Dermis microvascular lymphatic vessel endothelial cell (primary cell): Measurements from ENCODE around the gene PRKCQ. TPM values are rescaled to one million over a fixed set of nuclear protein-coding genes. Genes with fewer than 3 reads are reported as not detected.

Source experiments
- DNase-seq, 2 donors: peaks; one replicate each; pipeline versions ENCODE4 v3.0.0 to v3.0.0-alpha.2; 2010; ENCODE audit warnings: low read depth in 2 of 2
- total RNA-seq: library from RNA; depleted of rRNA; stranded (reverse); fragments of >200 nt; gene quantifications from 2 replicates; pipeline ENCODE4 v1.2.1, GENCODE V29; 2014

Gene PRKCQ
- total RNA-seq, 1 donor from 2014 or later = 0.39 TPM

DNA sequence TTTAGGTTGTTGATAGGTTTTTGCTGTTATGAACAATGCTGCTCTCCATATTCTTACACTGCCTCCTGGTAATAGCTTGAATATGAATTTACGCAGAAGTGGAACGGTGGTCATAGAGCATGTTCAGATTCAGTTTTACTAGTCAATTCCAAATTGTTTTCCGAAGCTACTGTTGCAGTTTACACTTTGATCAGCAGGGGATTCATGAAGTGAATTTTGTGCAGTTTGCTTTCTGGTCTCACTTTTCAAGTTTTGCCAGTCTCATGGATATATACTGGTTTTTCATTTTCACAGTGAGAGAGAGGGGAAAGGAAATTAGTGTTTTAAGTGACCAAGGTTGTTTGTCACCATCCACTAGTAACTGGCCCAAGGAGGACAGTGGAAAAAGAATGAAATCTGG lies 171.3 kb downstream of the PRKCQ start:
- DNase-seq = no peak

DNA sequence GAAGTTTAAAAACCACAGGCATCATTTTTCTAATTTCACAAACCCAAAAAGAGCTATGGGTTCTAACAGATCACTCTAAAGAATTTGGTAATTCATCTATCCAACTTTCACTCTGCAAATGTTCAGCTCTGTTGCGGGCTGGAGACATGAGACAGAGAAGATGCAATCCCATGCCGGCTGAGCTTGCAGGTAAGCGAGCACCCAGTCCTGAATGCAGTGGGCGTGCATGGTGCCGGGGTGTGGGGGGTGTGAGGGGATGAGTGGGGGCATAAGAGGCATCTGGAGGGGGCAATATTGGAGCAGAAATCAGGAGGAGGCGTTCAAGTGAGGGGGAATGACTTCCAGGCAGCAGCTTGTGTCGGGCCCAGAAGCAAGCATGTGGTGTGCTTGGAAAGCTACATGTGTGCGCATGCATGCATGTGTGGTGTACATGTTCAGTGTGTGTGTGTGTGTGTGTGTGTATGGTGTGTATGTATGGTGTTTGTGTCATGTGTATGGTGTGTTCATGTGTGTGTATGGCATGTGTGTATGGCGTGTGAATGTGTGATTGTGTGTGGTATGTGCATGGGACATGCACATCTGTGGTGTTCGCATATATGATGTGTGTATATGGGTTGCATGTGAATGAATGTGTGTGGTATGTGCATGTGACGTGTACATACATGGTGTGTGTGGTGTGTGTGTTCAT lies 172.9 kb downstream of the PRKCQ start:
- DNase-seq = no peak

DNA sequence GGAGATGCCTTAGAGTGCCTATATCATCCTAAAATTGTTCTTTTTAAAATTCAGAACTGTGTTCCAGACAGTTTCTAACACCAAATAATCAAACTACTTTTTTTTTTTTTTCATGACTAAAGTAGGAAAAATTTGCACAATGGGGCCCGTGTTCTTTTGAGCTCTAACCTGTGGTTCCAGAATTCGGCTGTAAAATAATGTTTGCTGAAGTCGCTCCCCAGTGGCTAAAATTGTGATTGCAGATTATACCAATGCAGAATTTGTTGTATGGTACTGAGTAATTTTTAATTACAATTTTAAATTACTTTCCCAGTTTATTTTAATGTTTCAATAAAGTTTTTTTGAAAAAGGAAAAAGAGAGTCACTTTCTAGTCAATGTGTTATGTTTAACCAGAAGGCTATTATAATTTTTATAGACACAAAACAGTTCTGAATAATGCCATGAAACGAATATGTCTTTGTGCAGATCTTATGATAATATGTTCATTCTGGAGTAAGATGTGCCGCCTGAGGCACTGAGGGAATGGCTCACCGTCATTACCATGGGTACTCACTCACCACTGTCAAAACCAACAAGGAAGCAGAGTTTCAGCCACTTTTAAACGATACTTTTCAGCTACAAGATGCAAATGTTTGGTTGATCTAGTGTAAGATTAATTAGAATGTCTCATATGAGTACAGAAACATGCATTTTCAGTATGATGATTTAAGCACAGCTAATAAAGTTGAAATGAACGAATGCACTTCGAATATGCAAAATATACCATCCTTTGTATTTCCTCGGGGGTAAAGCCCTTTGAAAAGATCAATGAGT lies 173.6 kb downstream of the PRKCQ start:
- peak in 1 of 2 donors; percentile 26 for DNase-seq

DNA sequence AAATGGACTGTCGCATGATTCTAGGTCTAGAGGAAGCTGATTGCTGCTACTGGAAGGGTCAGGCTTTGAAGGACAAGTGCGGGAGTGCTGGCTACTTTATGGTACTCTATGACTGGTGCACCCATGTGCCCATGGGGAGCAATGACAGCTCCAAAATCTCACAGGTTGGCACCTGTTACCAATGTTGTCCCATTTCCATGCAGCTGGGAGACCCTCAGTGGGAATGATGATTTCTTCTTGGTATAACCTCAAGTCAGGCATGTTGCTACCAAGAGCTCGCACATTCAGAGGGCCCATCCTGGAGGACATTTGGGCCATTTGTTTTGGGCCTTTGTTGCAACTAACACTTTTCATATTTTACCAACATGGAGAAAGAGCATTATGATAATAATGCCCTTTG lies 174.4 kb downstream of the PRKCQ start:
- DNase-seq = no peak

DNA sequence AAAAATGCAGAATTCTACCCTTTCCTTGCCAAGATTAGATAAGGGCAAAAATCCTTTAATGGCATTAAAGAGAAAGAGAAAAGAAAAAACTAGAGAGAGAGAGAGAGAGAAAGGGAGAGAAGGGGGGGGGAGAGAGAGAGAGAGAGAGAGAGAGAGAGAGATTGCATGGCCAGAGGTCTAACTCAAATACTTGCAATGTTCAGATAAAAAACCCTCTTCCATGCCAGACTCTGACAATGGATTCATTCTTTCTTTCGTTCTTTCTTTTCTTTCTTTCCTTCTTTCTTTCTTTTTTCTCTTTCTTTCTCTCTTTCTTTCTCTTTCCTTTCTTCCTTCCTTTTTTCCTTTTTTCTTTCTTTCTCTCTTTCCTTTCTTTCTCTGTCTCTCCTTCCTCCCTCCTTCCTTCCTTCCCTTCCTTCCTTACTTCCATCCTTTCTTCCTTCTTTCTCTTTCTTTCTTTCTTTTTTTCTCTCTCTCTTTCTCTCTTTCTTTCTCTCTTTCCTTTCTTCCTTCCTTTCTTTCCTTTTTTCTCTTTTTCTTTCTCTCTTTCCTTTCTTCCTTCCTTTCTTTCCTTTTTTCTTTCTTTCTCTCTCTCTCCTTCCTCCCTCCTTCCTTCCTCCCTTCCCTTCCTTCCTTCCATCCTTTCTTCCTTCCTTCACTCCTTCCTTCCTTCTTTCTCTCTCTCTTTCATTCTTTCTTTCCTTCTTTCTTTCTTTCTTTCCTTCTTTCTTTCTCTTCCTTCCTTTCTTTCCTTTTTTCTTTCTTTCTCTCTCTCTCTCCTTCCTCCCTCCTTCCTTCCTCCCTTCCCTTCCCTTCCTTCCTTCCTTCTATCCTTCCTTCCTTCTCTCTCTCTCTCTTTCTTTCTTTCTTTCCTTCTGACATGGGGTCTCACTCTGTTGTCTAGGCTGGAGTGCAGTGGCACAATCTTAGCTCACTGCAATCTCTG lies 175.7 kb downstream of the PRKCQ start:
- no peak for DNase-seq

DNA sequence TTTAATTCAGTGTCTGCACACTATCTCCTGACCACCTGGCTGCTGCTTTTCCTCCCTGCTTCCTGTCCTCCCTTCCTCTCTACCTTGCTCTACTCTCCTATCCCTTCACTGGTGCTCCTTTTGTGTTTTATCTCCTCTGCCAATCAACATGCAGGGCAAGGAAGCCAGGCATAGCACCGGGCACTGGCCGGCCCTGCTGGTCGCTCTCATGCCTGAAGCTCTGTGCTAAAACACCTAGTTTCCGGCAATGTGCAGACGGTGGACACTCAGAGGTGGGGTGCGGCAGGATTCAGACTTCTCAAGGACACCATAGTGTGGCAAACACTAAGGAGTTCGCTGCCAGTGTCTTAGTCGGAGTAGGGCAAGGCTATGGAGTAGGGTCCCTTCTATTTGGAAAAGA lies 177.1 kb downstream of the PRKCQ start:
- no peak for DNase-seq

DNA sequence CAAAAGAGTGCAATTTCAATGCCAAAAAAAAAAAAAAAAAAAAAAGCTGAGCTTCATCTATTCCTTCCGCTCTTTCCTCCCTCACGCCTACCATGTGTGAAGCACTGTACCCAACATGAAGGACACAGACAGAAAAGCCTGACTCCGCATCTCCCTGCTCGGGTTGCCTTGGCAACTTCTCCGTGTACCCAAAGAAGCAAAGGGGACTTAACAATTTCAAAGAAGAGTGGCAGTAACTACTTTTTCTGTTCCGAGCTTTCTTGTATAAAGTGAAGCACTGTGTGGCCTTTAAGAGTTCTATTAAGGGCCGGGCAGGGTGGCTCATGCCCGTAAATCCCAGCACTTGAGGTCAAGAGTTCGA lies 177.7 kb downstream of the PRKCQ start:
- DNase-seq = no peak

DNA sequence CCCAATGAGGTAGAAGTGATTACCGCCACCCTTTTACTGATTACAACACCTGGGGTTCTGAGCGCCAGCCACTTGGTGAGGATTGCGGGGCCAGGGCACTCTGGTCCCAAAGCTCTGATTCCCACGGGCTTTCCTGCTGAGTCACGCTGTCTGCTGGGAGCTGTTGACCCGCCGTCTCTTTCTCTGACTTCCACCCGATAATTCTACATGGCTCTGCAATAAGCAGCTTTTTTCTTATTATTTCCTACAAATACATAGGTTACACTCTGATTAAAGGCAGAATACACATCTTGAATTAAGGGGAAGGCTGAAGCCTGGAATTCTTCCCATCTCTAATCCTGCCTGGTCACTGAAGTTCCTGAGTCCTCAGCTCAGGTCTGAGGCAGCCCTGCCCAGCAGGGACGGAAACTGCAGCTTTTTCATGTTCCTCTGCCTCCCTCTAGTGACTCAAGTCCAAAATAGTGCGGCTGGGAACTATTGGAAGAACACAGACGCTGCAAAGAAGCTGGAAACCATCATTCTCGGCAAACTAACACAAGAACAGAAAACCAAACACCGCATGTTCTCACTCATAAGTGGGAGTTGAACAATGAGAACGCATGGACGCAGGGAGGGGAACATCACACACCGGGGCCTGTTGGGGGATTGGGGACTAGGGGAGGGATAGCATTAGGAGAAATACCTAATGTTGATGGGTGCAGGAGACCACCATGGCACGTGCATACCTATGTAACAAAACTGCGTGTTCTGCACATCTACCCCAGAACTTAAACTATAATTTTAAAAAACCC lies 178.3 kb downstream of the PRKCQ start:
- peak; percentile 85 to 90 for DNase-seq

DNA sequence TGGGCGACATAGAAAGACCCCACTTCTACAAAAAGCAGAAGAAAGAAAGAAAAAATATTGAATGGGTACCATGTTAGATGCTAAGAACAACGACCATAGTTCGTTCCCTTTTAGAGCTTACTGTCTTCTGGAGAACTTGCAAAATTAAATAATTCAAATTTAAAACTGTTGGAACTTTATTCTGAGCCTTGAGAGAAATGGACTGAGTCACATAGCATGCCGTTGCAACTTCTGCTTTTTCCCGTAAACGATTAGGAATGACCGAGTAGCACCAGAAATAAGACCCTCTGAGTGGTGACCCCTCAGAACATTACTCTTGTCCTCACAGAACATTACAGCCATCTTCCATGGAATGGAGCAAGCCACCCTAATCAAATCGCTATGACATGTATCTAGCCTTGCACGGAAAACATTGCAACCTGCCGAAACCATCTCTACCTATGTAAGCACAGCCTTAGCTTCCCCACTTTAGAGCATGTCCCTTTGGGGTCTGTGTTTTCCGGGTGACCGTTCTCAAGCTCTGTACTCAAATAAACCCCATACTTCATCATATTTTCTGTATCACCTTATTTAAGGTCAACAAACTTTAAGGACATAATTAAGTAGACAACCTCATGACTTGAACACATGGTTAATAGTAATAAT lies 179.1 kb downstream of the PRKCQ start:
- no peak for DNase-seq

DNA sequence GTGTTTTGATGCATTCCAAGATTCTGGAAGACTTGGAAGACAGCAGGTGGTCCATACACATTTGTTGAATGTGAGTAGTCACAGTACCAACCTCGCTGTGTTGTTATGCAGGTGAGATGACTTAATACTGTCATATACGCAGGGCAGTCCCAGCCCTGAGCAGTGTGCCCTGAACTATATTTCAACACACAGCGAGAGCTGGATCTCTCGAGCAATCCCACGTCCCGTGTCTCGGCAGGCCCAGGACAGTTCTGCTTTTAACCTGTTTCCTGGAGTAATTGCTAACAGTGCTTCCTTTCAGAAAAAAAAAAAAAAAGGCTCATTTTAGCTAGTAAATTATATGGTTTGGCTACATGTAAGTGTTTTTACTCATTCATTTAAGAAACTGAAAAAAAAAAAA lies 179.7 kb downstream of the PRKCQ start:
- no peak for DNase-seq

DNA sequence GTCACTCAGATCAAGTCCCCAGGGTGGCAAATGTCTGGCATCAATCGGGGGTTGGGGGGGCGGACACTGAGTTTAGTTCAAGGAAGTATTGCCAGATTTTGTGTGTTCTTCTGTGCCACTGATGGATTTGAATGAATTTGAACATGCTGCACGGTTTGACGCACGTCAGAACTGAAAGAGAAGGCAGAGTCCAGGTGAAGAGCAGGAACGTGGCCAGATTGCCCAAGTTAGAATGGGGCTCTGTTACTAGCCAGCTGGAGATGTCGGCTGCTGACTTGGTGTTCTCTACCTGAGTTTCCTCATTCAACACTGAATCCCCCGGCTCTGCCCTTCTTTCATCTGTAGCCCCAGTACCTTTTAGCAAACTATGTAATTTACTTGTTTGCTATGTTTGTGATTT lies 180.2 kb downstream of the PRKCQ start:
- no peak for DNase-seq

DNA sequence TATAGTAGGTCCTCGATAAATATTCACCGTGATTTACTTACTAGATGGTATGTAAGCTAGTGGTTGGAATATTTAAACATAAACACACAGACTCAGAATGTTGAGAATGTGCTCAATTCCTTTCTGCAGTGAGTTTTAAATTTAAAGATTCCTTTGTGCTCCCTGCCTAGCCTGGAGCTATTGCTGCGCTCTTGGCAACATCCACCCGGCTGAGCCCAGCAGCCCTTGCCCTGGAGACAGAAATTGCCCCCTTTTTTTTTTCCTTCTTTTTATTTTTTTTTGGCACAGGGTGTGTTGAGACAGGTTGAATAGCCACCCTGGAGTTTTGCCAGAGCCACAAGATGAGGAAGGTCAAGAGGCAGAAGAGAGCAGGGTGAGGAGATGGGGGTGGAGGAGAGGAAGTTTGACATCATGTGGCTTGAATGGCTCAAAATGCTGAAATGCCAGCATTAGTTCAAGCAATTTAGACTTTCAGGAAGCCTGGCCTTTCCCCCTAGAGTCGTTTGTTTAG lies 180.8 kb downstream of the PRKCQ start:
- peak in 1 of 2 donors; percentile 12 for DNase-seq

DNA sequence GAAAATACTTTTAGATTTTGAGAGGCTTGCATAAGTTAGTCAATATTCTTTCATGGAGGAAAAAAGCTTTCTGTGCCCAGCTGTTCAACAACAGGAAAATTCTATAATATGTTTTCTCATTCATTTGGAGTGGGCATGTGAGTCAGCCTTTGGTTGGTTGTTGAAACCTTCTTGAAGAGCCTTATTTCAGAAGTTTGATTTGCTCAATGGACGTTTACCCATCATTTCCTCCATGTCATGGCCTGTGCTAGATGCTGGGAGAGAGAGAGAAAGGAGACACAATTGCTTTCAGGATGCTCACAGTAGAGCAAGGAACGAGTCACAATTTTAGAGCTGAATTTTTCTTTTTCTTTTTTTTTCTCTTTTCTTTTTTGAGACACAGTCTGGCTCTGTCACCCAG lies 181.7 kb downstream of the PRKCQ start:
- DNase-seq = no peak

DNA sequence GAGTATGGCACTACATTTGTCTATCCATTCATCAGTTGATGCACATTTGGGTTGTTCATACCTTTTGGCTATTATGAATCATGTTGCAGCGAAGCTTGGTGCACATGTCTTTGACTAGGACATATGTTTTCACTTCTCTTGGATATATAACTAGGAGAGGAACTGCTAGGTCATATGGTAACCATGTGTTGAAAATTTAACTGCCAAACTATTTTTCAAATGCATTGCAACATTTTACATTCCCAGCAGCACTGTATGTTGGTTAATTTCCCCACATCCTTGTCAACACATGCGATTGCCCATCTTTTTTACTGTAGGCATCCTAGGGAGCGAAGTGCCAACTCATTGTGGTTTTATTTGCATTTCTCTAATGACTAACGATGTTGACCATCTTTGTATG lies 183.4 kb downstream of the PRKCQ start:
- no peak for DNase-seq

DNA sequence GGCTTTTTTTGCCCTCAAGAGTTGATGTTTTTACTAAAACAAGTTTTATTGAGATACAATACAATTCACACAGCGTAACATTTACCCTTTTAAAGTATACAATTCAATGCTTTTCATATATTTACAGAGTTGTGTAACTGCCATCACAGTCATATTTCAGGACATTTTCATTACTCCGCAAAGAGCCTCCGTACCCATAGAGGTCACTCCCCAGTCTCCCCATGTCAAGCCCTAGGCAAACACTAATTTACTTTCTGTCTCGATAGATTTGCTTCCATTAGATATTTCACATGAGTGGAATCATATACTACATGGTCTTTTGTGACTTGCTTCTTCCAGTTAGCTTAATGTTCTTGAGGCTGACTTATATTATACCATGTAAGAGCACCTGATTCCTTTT lies 183.8 kb downstream of the PRKCQ start:
- DNase-seq = no peak

DNA sequence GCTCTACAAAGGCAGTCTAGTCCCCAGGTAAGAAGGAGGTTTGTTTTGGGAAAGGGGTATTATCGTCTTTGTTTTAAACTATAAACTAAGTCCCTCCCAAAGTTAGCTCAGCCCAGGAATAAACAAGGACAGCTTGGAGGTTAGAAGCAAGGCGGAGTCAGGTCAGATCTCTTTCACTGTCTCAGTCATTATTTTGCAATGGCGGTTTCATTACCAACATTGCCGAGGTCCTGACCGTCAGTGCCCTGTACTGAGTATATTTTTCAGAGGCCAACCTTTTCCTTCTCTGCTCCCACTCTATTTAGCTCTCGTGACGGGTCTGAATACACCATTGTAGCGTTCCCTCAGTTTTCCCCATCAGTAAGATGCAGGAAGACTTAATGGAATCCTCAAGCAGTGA lies 184.5 kb downstream of the PRKCQ start:
- DNase-seq = no peak

DNA sequence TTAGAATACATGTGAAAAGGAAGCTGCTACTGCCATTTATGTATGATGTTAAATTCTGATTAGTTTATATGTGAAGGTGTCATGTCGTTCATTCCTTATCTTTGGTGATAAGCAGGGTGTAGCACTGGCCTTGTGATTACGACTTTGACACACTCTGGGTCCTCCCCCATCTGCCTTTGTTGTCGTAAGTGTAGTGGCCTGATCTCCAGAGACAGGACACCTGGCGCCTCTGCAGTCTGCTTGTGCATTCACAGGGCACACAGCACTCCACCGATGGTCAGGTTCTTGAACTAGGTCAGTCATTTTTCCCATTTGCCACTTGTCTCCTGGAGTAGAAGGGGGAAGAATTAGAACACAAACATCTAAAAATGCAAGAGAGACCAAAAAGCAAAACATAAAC lies 186.0 kb downstream of the PRKCQ start:
- DNase-seq = no peak

DNA sequence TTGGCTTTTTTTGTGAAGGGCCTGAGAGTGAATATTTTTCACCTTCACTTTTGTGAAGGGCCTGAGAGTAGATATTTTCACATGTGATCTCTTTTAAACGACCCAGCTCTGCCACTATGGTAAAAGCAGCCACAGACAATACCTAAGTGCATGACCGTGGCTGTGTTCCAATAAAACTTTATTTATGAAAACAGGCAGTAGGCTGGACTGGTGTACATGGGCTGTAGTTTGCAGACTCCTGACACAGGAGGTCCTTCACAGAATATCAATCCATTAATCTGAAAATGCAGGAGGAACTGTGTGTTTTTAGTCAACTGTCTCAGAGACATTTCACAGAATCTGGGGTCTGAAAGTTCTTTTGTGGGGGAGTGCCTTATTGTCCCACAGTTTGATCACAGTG lies 186.9 kb downstream of the PRKCQ start:
- no peak for DNase-seq

DNA sequence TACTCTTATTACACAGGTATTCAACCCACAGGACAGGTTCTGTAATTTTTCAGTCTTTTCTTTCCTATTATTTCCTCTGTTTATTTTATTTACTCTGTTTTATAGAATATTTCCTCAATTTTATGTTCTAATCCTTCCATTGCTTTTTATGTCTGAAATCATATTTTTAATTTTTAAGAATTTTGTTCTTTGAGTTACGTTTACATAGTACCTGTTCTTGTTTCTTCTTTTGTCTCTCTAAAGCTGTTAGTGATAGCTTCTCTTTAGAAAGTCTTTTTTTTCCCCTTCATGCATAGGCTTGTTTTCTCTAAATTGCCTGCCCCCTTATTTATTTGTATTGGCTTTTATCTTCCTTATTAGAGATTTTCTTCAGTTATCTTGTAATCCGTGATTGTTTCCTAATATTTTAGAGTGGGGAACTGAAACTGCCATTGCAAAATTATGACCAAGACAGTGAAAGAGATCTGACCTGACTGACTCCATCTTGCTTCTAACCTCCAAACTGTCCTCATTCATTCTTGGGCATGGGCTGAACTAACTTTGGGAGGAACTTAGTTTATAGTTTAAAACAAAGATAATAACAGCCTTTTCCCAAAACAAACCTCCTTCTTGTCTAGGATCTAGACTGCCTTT lies 189.7 kb downstream of the PRKCQ start:
- no peak for DNase-seq

DNA sequence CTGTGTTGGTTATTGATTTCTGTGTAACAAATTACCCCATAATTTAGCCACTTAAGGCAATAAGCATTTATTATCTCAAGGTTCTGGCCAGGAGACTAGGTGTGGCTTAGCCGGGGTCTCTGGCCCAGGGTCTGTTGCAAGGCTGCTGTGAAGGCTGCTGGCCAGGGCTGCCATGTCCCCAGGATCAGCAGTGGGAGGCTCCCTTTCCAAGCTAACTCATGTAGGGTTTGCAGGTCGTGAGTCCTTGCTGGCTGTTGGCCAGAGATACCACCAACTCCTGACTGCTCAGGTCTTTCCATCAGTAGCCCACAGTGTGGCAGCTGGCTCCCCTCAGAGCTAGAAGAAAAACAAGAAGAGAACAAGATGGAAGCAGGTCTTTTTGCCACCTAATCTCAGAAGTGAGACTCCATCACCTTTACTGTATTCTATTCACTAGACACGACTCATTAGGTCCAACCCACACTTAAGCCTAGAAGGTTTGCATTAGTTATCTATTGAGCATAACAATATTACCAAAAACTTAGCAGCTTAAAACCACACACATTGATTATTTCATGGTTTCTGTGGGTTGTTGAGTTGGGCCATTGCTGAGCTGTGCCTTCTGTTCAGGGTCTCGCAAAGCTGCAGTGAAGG lies 191.7 kb downstream of the PRKCQ start:
- DNase-seq = no peak
